SK-N-SH (cell line): ENCODE results near the gene GJB3. TPM values are rescaled to one million over a fixed set of nuclear protein-coding genes. Genes with fewer than 3 reads are reported as not detected.

Experiments used
- CTCF ChIA-PET: fragments of 300-600, 350-600 bp; formaldehyde crosslinking; extraction: SDS; loops from one replicate; lab custom pipeline; 2021; lab: Yijun Ruan, JAX
- POLR2A ChIA-PET: fragments of 350-600 bp; sonication (Branson Sonifier 250); formaldehyde crosslinking; extraction: SDS; loops from one replicate; lab custom pipeline; 2020; ENCODE audit warnings: antibody characterized with exemption, inconsistent platforms; lab: Yijun Ruan, JAX
- DNase-seq: peaks from one replicate; pipeline ENCODE4 v3.0.0; 2012
- H2AFZ ChIP-seq: fragments of 200-600 bp; sonication (generic); 2 replicates; pipeline ENCODE4 v1.8.1; 2016; ENCODE audit warnings: antibody characterized with exemption, mild to moderate bottlenecking, low read depth
- H3F3A ChIP-seq: fragments of 200-600 bp; sonication (generic); replicated peaks from 2 replicates; pipeline ENCODE3; 2016; ENCODE audit warnings: antibody characterized with exemption, mild to moderate bottlenecking; ENCODE audit not compliant: insufficient read depth
- H3K27ac ChIP-seq, 2 experiments: fragments of 200-500 bp in 1 of 2; fragments of 200-600 bp in 1 of 2; sonication (Bioruptor generic) in 1 of 2; sonication (generic), shearing (Covaris generic) in 1 of 2; 2 replicates each; pipeline versions ENCODE4 v1.5.1 to v1.6.1; 2014 to 2016; ENCODE audit warnings: low read depth in 2 of 2, inconsistent platforms in 1 of 2, low read length in 1 of 2, mild to moderate bottlenecking in 1 of 2, mixed read lengths in 1 of 2
- H3K27me3 ChIP-seq: fragments of 200-600 bp; sonication (generic), shearing (Covaris generic); 2 replicates; pipeline ENCODE4 v1.6.1; 2016; ENCODE audit warnings: mixed run types; ENCODE audit not compliant: insufficient read depth
- H3K36me3 ChIP-seq, 2 experiments: fragments of 200-500 bp in 1 of 2; fragments of 200-600 bp in 1 of 2; sonication (Bioruptor generic) in 1 of 2; sonication (generic) in 1 of 2; replicated peaks in 1 of 2; 2 replicates each; pipeline versions ENCODE3 to v1.5.1; 2014 to 2016; ENCODE audit warnings: low read length in 1 of 2, mild to moderate bottlenecking in 1 of 2; ENCODE audit not compliant: insufficient read depth in 2 of 2, control insufficient read depth in 1 of 2
- H3K4me1 ChIP-seq, 2 experiments: fragments of 200-500 bp in 1 of 2; fragments of 200-600 bp in 1 of 2; sonication (Bioruptor generic) in 1 of 2; sonication (generic), shearing (Covaris generic) in 1 of 2; 2 replicates each; pipeline versions ENCODE4 v1.5.1 to v1.6.1; 2014 to 2016; ENCODE audit warnings: low read depth in 1 of 2, low read length in 1 of 2, mixed run types in 1 of 2; ENCODE audit not compliant: insufficient read depth in 2 of 2, control insufficient read depth in 1 of 2
- H3K4me2 ChIP-seq: fragments of 200-600 bp; sonication (generic), shearing (Covaris generic); 2 replicates; pipeline ENCODE4 v1.6.1; 2017; ENCODE audit warnings: mixed run types
- H3K4me3 ChIP-seq, 2 experiments: fragments of 200-500 bp in 1 of 2; fragments of 200-600 bp in 1 of 2; sonication (Bioruptor generic) in 1 of 2; sonication (generic), shearing (Covaris generic) in 1 of 2; 2 replicates each; pipeline versions ENCODE4 v1.5.1 to v1.8.1; 2014 to 2016; ENCODE audit warnings: low read depth in 2 of 2, inconsistent platforms in 1 of 2, low read length in 1 of 2, mild to moderate bottlenecking in 1 of 2, mixed read lengths in 1 of 2, moderate library complexity in 1 of 2
- H3K79me2 ChIP-seq: fragments of 200-600 bp; sonication (generic); 2 replicates; pipeline ENCODE4 v1.8.1; 2017; ENCODE audit warnings: mild to moderate bottlenecking; ENCODE audit not compliant: insufficient read depth
- H3K9ac ChIP-seq: fragments of 200-600 bp; sonication (generic); 2 replicates; pipeline ENCODE4 v1.6.1; 2017; ENCODE audit warnings: mixed run types
- H3K9me2 ChIP-seq: fragments of 200-600 bp; sonication (generic); 2 replicates; pipeline ENCODE4 v1.6.1; 2017; ENCODE audit warnings: mixed run types
- H3K9me3 ChIP-seq: fragments of 200-600 bp; sonication (generic); 2 replicates; pipeline ENCODE4 v1.6.1; 2017; ENCODE audit warnings: mixed run types, mild to moderate bottlenecking, moderate library complexity
- H4K20me1 ChIP-seq: fragments of 200-600 bp; sonication (generic); 2 replicates; pipeline ENCODE4 v1.6.1; 2017; ENCODE audit warnings: mild to moderate bottlenecking, mixed run types; ENCODE audit not compliant: insufficient read depth
- FOSL2 ChIP-seq: IDR thresholded peaks from 2 replicates; pipeline ENCODE4 v1.4.0; 2012; ENCODE audit warnings: low read depth, mild to moderate bottlenecking, moderate library complexity, borderline replicate concordance
- FOXJ3 ChIP-seq: sonication (generic); formaldehyde crosslinking; IDR thresholded peaks from 2 replicates; pipeline ENCODE4 v1.5.1; 2020; ENCODE audit warnings: mild to moderate bottlenecking, missing genetic modification reagents
- GABPA ChIP-seq: IDR thresholded peaks from 2 replicates; pipeline ENCODE4 v1.4.0; 2012; ENCODE audit warnings: low read depth, mild to moderate bottlenecking
- GATA2 ChIP-seq: sonication (generic); formaldehyde crosslinking; IDR thresholded peaks from 2 replicates; pipeline ENCODE4 v1.5.0; 2020; ENCODE audit warnings: mild to moderate bottlenecking, missing genetic modification reagents
- IRF3 ChIP-seq: fragments of 150-350 bp; IDR thresholded peaks from 2 replicates; pipeline ENCODE4 v1.6.1; 2016; ENCODE audit warnings: mild to moderate bottlenecking, low read depth, low read length
- MXI1 ChIP-seq: IDR thresholded peaks from 2 replicates; pipeline ENCODE4 v1.6.1; 2012; ENCODE audit warnings: mild to moderate bottlenecking, low read depth, low read length, improper control_type of control experiment
- NRF1 ChIP-seq: IDR thresholded peaks from 2 replicates; pipeline ENCODE4 v1.6.1; 2012; ENCODE audit warnings: low read depth, mild to moderate bottlenecking, low read length
- PBX3 ChIP-seq: IDR thresholded peaks from 2 replicates; pipeline ENCODE4; 2012
- RCOR1 ChIP-seq: fragments of 150-350 bp; IDR thresholded peaks from 2 replicates; pipeline ENCODE4 v1.6.1; 2017; ENCODE audit warnings: antibody characterized with exemption, low read length
- RFX5 ChIP-seq: IDR thresholded peaks from 2 replicates; pipeline ENCODE4 v1.6.1; 2012; ENCODE audit warnings: mild to moderate bottlenecking, improper control_type of control experiment, low read length
- USF1 ChIP-seq: IDR thresholded peaks from 2 replicates; pipeline ENCODE4 v1.4.0; 2012; ENCODE audit warnings: low read depth, borderline replicate concordance
- WGBS: methylation state at CpG from one replicate; pipeline ENCODE4 v1.1.6; 2017; ENCODE audit warnings: low lambda C conversion rate; 5-methylcytosine and 5-hydroxymethylcytosine counted together
- polyA plus RNA-seq, 3 experiments: library from polyadenylated mRNA; depleted of rRNA; stranded (reverse); fragments of >200 nt; gene quantifications; 2 replicates each; pipeline ENCODE4 v1.2.3, GENCODE V29; 2012
- TF ChIP-seq, protein P1 (sequence below): IDR thresholded peaks from 2 replicates; pipeline ENCODE4 v1.4.0; 2012; ENCODE audit warnings: low read depth
- TF ChIP-seq, protein P2 (sequence below): IDR thresholded peaks from 2 replicates; pipeline ENCODE4 v1.6.1; 2012; ENCODE audit warnings: mild to moderate bottlenecking, low read depth, low read length, moderate library complexity
- TF ChIP-seq, protein P3 (sequence below): fragments of 150-350 bp; IDR thresholded peaks from 2 replicates; pipeline ENCODE4 v1.6.1; 2017; ENCODE audit warnings: antibody characterized with exemption, low read length, low read depth, borderline replicate concordance

Gene GJB3
- polyA plus RNA-seq, 1 of the 3 experiments (the other 2 are of a cell fraction): not detected

- H3K79me2 ChIP-seq: no peaks in the 10 kb centered on the region
- no peak for TF ChIP-seq GABPA
- no peak for TF ChIP-seq MXI1
- TF ChIP-seq FOXJ3 (CRISPR knock-in tag): no peak
- TF ChIP-seq FOSL2: no peak
- TF ChIP-seq PBX3: no peak
- TF ChIP-seq NRF1: no peak
- TF ChIP-seq, protein P1, sequence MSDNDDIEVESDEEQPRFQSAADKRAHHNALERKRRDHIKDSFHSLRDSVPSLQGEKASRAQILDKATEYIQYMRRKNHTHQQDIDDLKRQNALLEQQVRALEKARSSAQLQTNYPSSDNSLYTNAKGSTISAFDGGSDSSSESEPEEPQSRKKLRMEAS: no peak
- TF ChIP-seq, protein P2, sequence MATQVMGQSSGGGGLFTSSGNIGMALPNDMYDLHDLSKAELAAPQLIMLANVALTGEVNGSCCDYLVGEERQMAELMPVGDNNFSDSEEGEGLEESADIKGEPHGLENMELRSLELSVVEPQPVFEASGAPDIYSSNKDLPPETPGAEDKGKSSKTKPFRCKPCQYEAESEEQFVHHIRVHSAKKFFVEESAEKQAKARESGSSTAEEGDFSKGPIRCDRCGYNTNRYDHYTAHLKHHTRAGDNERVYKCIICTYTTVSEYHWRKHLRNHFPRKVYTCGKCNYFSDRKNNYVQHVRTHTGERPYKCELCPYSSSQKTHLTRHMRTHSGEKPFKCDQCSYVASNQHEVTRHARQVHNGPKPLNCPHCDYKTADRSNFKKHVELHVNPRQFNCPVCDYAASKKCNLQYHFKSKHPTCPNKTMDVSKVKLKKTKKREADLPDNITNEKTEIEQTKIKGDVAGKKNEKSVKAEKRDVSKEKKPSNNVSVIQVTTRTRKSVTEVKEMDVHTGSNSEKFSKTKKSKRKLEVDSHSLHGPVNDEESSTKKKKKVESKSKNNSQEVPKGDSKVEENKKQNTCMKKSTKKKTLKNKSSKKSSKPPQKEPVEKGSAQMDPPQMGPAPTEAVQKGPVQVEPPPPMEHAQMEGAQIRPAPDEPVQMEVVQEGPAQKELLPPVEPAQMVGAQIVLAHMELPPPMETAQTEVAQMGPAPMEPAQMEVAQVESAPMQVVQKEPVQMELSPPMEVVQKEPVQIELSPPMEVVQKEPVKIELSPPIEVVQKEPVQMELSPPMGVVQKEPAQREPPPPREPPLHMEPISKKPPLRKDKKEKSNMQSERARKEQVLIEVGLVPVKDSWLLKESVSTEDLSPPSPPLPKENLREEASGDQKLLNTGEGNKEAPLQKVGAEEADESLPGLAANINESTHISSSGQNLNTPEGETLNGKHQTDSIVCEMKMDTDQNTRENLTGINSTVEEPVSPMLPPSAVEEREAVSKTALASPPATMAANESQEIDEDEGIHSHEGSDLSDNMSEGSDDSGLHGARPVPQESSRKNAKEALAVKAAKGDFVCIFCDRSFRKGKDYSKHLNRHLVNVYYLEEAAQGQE: no peak
- no peak for TF ChIP-seq IRF3
- no peak for TF ChIP-seq GATA2 (CRISPR knock-in tag)
- no peak for TF ChIP-seq RCOR1
- TF ChIP-seq, all 33 proteins: peak for 0
- peaks cover 32% of the 10 kb centered on the region for H3K27me3 ChIP-seq
- H3K36me3 ChIP-seq: no peaks in the 10 kb centered on the region
- WGBS: 58% methylated on average over 5 of the region's 5 CpGs
- no peak overlapping the region for H3K27ac ChIP-seq
- CTCF ChIA-PET: interaction anchor here (1.2 to 1.7 kb wide), 2 partner anchors 37 to 81 kb away, joined by 5 read pairs; partner anchors contain the start of gene SMIM12
- H3F3A ChIP-seq: no peaks in the 10 kb centered on the region
- no peak overlapping the region for H2AFZ ChIP-seq
- H3K9me3 ChIP-seq: no peaks in the 10 kb centered on the region
- no peak overlapping the region for H3K9ac ChIP-seq
- DNase-seq: no peak
- peaks cover 0 to 4% of the 10 kb centered on the region in 2 experiments; a peak in 1 of 4 replicates for H3K4me1 ChIP-seq
- H3K9me2 ChIP-seq: no peaks in the 10 kb centered on the region
- H3K4me3 ChIP-seq: no peak overlapping the region
- H4K20me1 ChIP-seq: no peaks in the 10 kb centered on the region
- POLR2A ChIA-PET: no interaction called here
- H3K4me2 ChIP-seq: no peak overlapping the region
Measured at GRCh38 chr1:34779526-34779925, 1.5 kb upstream of the GJB3 start.

- Histone ChIP-seq H3K36me3 (no peaks in the 10 kb centered on the region), H3K4me3 (no peak overlapping the region), H3K4me2 (no peak overlapping the region), H3K9me3 (no peaks in the 10 kb centered on the region), H3K9me2 (no peaks in the 10 kb centered on the region), H3F3A (no peaks in the 10 kb centered on the region), H3K4me1 (peaks cover 0 to 4% of the 10 kb centered on the region in 2 experiments; a peak in 1 of 4 replicates), H3K27ac (no peak overlapping the region), H3K27me3 (peaks cover 32% of the 10 kb centered on the region)
- POLR2A ChIA-PET: no interaction called here
- DNase-seq: no peak
- no peak for TF ChIP-seq FOSL2
- TF ChIP-seq, protein P1: no peak
- no peak for TF ChIP-seq GATA2 (CRISPR knock-in tag)
- no peak for TF ChIP-seq USF1
- TF ChIP-seq GABPA: no peak
- no peak for TF ChIP-seq RFX5
- TF ChIP-seq, protein P3, sequence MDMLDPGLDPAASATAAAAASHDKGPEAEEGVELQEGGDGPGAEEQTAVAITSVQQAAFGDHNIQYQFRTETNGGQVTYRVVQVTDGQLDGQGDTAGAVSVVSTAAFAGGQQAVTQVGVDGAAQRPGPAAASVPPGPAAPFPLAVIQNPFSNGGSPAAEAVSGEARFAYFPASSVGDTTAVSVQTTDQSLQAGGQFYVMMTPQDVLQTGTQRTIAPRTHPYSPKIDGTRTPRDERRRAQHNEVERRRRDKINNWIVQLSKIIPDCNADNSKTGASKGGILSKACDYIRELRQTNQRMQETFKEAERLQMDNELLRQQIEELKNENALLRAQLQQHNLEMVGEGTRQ: no peak
- TF ChIP-seq RCOR1: no peak
- TF ChIP-seq, all 33 proteins: peak for 0
- WGBS: 69% methylated on average over 5 of the region's 5 CpGs
- CTCF ChIA-PET: interaction anchor here (1.1 to 1.7 kb wide), 2 partner anchors 37 to 1147 kb away, joined by 3 to 5 read pairs; no protein-coding TSS in a partner anchor
- no peak overlapping the region for H3K9ac ChIP-seq
- no peaks in the 10 kb centered on the region for H3K79me2 ChIP-seq
- H4K20me1 ChIP-seq: no peaks in the 10 kb centered on the region
- no peak overlapping the region for H2AFZ ChIP-seq
Measured at GRCh38 chr1:34779962-34780361, 1.1 kb upstream of the GJB3 start.
